IMR-90 (cell line): Measurements from ENCODE around the gene PAAF1.

Source experiments
- BHLHE40 ChIP-seq: fragments of 150-350 bp; IDR thresholded peaks from 2 replicates; pipeline ENCODE4 v1.6.1; 2016; ENCODE audit warnings: mild to moderate bottlenecking, low read depth, low read length
- MXI1 ChIP-seq: IDR thresholded peaks from 2 replicates; pipeline ENCODE4 v1.6.1; 2012; ENCODE audit warnings: low read depth, mild to moderate bottlenecking, low read length, moderate library complexity, borderline replicate concordance
- RFX5 ChIP-seq: IDR thresholded peaks from 2 replicates; pipeline ENCODE4 v1.8.0; 2012; ENCODE audit warnings: low read depth, mild to moderate bottlenecking, low read length, moderate library complexity
- TF ChIP-seq, protein P1 (sequence below): conservative IDR thresholded peaks from 2 replicates; pipeline ENCODE4 v1.5.1; 2012; ENCODE audit warnings: mild to moderate bottlenecking, low read depth, low read length, improper control_type of control experiment
- TF ChIP-seq, protein P2 (sequence below): fragments of 150-350 bp; IDR thresholded peaks from 2 replicates; pipeline ENCODE4 v1.6.1; 2017; ENCODE audit warnings: mild to moderate bottlenecking, antibody characterized with exemption, low read length, low read depth

GRCh38 chr11:73965076-73965763, 88.4 kb downstream of the PAAF1 start:
- TF ChIP-seq, protein P1, sequence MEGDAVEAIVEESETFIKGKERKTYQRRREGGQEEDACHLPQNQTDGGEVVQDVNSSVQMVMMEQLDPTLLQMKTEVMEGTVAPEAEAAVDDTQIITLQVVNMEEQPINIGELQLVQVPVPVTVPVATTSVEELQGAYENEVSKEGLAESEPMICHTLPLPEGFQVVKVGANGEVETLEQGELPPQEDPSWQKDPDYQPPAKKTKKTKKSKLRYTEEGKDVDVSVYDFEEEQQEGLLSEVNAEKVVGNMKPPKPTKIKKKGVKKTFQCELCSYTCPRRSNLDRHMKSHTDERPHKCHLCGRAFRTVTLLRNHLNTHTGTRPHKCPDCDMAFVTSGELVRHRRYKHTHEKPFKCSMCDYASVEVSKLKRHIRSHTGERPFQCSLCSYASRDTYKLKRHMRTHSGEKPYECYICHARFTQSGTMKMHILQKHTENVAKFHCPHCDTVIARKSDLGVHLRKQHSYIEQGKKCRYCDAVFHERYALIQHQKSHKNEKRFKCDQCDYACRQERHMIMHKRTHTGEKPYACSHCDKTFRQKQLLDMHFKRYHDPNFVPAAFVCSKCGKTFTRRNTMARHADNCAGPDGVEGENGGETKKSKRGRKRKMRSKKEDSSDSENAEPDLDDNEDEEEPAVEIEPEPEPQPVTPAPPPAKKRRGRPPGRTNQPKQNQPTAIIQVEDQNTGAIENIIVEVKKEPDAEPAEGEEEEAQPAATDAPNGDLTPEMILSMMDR: no peak
- no peak for TF ChIP-seq RFX5
- TF ChIP-seq, protein P2, sequence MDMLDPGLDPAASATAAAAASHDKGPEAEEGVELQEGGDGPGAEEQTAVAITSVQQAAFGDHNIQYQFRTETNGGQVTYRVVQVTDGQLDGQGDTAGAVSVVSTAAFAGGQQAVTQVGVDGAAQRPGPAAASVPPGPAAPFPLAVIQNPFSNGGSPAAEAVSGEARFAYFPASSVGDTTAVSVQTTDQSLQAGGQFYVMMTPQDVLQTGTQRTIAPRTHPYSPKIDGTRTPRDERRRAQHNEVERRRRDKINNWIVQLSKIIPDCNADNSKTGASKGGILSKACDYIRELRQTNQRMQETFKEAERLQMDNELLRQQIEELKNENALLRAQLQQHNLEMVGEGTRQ: no peak
- TF ChIP-seq MXI1: no peak
- TF ChIP-seq BHLHE40: no peak
